OCI-LY3 (cell line): ENCODE measurements around the gene KDM5A.
A peak's percentile ranks its signal among the peaks of the same experiment; 100 is the strongest.
"Not testable (repeated sequence)": the region's sequence is repeated elsewhere in the genome, so short reads cannot be mapped to it uniquely, and the experiment has no call there.

ENCODE experiments used
- H2AFZ ChIP-seq: fragments of 200-600, 300-600 bp; shearing (Covaris generic); 2 replicates; pipeline ENCODE4 v1.6.0; 2014; ENCODE audit warnings: antibody characterized with exemption, low read depth, low read length
- H3K27ac ChIP-seq: fragments of 200-600, 300-600 bp; sonication (generic); 2 replicates; pipeline ENCODE4 v1.5.1; 2014; ENCODE audit warnings: mild to moderate bottlenecking, low read length, moderate library complexity, mixed read lengths
- H3K27me3 ChIP-seq: fragments of 200-600, 300-600 bp; sonication (generic); 2 replicates; pipeline ENCODE4 v1.6.1; 2014; ENCODE audit warnings: low read depth, low read length, mixed read lengths
- H3K36me3 ChIP-seq: fragments of 200-600, 300-600 bp; sonication (generic); replicated peaks from 2 replicates; pipeline ENCODE3; 2014; ENCODE audit warnings: low read depth, low read length, mixed read lengths
- H3K4me1 ChIP-seq: fragments of 300-600, 200-600 bp; sonication (generic); 2 replicates; pipeline ENCODE4 v1.6.1; 2014; ENCODE audit warnings: low read length, mixed read lengths
- H3K4me2 ChIP-seq: fragments of 200-600, 300-600 bp; sonication (generic); 2 replicates; pipeline ENCODE4 v1.6.1; 2014; ENCODE audit warnings: low read length, mixed read lengths
- H3K4me3 ChIP-seq: fragments of 300-600, 200-600 bp; sonication (generic); 2 replicates; pipeline ENCODE4 v1.5.1; 2014; ENCODE audit warnings: antibody characterized with exemption, mild to moderate bottlenecking, low read length, moderate library complexity
- H3K79me2 ChIP-seq: fragments of 300-600, 200-600 bp; shearing (Covaris generic); 2 replicates; pipeline ENCODE4 v1.6.1; 2014; ENCODE audit warnings: mild to moderate bottlenecking, low read length, mixed read lengths
- H3K9ac ChIP-seq: fragments of 300-600, 200-600 bp; shearing (Covaris generic); 2 replicates; pipeline ENCODE4 v1.6.0; 2014; ENCODE audit warnings: mild to moderate bottlenecking, low read length, moderate library complexity
- H3K9me3 ChIP-seq: fragments of 200-600, 300-600 bp; shearing (Covaris generic); 2 replicates; pipeline ENCODE4 v1.6.1; 2014; ENCODE audit warnings: low read length, mixed read lengths; ENCODE audit not compliant: insufficient read depth
- H4K20me1 ChIP-seq: fragments of 200-600, 300-600 bp; sonication (generic); 2 replicates; pipeline ENCODE4 v1.6.1; 2016; ENCODE audit warnings: low read length, mixed read lengths; ENCODE audit not compliant: insufficient read depth
- CTCF ChIP-seq: fragments of 200-600, 300-600 bp; sonication (generic); IDR thresholded peaks from 2 replicates; pipeline ENCODE4 v1.5.1; 2014; ENCODE audit warnings: antibody characterized with exemption, low read length, low read depth
- EZH2phosphoT487 ChIP-seq: fragments of 200-600 bp; shearing (Covaris generic); IDR thresholded peaks from 2 replicates; pipeline ENCODE4 v1.6.1; 2018; ENCODE audit warnings: antibody characterized with exemption, mixed run types, low read depth

KDM5A gene

GRCh38 chr12:388541-389141 lies 479 bp downstream of the KDM5A start:
- Histone ChIP-seq H2AFZ (peak overlapping the region; percentile 81), H3K4me2 (peak overlapping the region; percentile 91), H3K9me3 (no peaks in the 10 kb centered on the region), H3K4me1 (peaks cover 24% of the 10 kb centered on the region), H4K20me1 (peaks cover 28% of the 10 kb centered on the region), H3K9ac (peak overlapping the region; percentile 97), H3K79me2 (peaks cover 56% of the 10 kb centered on the region), H3K36me3 (peaks cover 14% of the 10 kb centered on the region), H3K27ac (peak overlapping the region; percentile 90), H3K4me3 (peak overlapping the region; percentile 96), H3K27me3 (no peaks in the 10 kb centered on the region)
- no peak for TF ChIP-seq CTCF
- TF ChIP-seq EZH2phosphoT487 = no peak

- Histone ChIP-seq H3K36me3 (peaks cover 19% of the 10 kb centered on the region), H3K27ac (peak overlapping the region; percentile 90), H4K20me1 (peaks cover 28% of the 10 kb centered on the region), H3K27me3 (no peaks in the 10 kb centered on the region), H3K4me1 (peaks cover 24% of the 10 kb centered on the region), H3K4me2 (peak overlapping the region; percentile 91), H3K9me3 (no peaks in the 10 kb centered on the region), H3K4me3 (peak overlapping the region; percentile 96), H3K9ac (peak overlapping the region; percentile 97), H3K79me2 (peaks cover 61% of the 10 kb centered on the region), H2AFZ (no peak overlapping the region)
- TF ChIP-seq CTCF (no peak), EZH2phosphoT487 (no peak)
Measured at GRCh38 chr12:388012-388411, 1.1 kb downstream of the KDM5A start.

GRCh38 chr12:386651-387050 lies 2.5 kb downstream of the KDM5A start:
- H3K79me2 ChIP-seq = peaks cover 67% of the 10 kb centered on the region
- peaks cover 21% of the 10 kb centered on the region for H3K36me3 ChIP-seq
- peaks cover 24% of the 10 kb centered on the region for H3K4me1 ChIP-seq
- no peak overlapping the region for H2AFZ ChIP-seq
- peak overlapping the region; percentile 97 for H3K9ac ChIP-seq
- peaks cover 28% of the 10 kb centered on the region for H4K20me1 ChIP-seq
- H3K27me3 ChIP-seq = no peaks in the 10 kb centered on the region
- H3K4me3 ChIP-seq = peak overlapping the region; percentile 96
- H3K27ac ChIP-seq = no peak overlapping the region
- TF ChIP-seq CTCF (no peak), EZH2phosphoT487 (no peak)
- H3K9me3 ChIP-seq = no peaks in the 10 kb centered on the region
- peak overlapping the region; percentile 91 for H3K4me2 ChIP-seq

GRCh38 chr12:370739-371485 lies 18.2 kb downstream of the KDM5A start:
- H3K4me2 ChIP-seq, H2AFZ ChIP-seq, H4K20me1 ChIP-seq, H3K9me3 ChIP-seq, H3K79me2 ChIP-seq, H3K27ac ChIP-seq, H3K9ac ChIP-seq, H3K4me3 ChIP-seq, H3K27me3 ChIP-seq, H3K4me1 ChIP-seq: not testable (repeated sequence)
- H3K36me3 ChIP-seq = peaks cover 30% of the 10 kb centered on the region
